Activated CD4-positive, alpha-beta T cell treated with anti-CD3 and anti-CD28 coated beads, Interleukin-2, amount 50 U/mL, for 48 hours (primary cell): ENCODE data around the gene CPNE8.

Experiments
- DNase-seq, 2 experiments: peaks; one replicate each; pipeline ENCODE4 v3.0.0-alpha.2; 2020

Gene CPNE8

DNA sequence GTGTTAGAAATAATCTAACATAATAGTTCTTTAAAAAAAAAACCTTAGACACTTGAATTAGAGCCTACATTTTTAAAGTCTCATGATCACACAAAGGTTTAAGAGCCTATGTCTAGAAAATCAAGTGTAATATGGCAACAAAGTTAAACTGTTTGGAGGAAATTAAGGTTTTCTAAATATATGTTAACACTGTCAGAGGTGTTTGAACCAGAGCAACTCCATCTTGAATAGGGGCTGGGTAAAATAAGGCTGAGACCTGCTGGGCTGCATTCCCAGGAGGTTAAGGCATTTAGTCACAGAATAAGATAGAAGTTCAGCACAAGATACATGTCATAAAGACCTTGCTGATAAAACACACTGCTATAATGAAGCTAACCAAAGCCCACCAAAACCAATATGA, 12.4 kb downstream of the CPNE8 start:
- DNase-seq, result no peak

DNA sequence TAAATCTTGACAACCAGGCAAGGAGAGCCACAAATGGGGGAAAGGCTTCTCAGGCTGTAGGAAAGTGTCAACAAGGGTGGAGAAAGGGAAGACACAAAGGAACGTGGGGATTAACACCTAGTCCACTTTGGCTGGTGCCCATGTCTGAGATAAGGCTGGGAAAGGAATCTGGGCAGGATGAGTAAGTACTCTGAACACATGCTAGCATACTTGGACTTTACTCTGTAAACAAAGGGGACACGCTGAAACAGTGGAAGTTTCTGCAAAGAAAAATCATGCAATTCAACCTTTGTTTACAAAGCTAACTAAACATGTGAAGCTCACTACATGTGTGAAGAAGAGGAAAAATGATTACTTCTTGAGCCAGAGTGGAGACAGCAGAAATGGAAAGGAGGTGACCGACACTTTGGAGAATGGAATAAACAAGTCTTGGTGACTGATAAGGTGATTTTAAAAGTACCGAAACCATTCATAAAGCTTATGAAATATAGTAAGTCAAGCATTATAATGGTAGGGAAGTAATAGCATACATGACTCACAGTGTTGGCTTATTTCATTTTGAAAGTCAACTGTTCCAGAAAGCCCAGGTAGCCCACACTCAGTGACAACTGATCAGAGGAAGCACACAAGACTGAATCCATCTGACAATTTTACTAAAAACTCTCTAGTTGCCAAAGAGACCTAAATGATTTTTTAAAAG, 13.2 kb downstream of the CPNE8 start:
- no peak for DNase-seq

- DNase-seq, result no peak
Observed at GRCh38 chr12:38890102-38890855, 15.1 kb downstream of the CPNE8 start.

- no peak for DNase-seq
Observed at GRCh38 chr12:38889297-38889815, 16.0 kb downstream of the CPNE8 start.

- DNase-seq, result no peak
Observed at GRCh38 chr12:38887770-38888169, 17.6 kb downstream of the CPNE8 start.

DNA sequence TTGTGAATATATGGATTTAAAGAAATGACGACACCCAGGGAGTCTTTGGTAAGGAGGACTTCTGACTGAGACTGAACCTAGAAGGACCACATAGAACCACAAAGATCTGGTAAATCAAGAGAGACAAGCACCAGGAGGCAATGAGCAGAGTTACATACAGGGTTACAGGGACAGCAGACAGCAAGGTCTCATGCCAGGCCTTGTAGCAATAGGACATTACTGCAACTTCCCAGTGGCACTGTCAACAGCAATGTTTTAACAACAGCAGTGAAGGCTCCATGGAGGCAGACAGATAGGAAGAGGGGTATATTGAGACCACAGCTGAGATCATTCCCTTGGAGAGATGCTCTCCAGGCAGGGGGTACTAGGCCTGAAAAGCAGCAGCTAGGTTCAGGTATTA, 18.5 kb downstream of the CPNE8 start:
- DNase-seq, result no peak

DNA sequence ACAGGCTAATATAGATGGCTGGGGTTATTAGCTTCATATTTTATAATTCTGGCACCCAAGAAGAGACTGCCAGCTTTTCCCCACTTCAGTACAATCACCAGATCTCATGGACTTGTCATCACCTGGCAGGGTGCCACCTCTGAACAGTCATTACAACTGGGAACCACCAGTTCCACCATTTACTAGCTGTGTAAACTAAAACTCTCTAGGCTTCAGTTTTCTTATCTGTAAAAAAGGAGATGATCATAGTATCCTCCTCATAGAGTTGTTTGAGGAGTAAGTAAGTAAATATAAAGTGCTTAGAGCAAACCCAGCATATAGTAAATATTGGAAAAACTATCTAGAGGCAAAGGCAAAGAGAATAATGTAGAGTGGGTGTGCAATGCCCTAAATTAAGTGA, 19.3 kb downstream of the CPNE8 start:
- peak; percentile 23 to 34 for DNase-seq

- DNase-seq, result no peak
Observed at GRCh38 chr12:38884666-38885065, 20.7 kb downstream of the CPNE8 start.

DNA sequence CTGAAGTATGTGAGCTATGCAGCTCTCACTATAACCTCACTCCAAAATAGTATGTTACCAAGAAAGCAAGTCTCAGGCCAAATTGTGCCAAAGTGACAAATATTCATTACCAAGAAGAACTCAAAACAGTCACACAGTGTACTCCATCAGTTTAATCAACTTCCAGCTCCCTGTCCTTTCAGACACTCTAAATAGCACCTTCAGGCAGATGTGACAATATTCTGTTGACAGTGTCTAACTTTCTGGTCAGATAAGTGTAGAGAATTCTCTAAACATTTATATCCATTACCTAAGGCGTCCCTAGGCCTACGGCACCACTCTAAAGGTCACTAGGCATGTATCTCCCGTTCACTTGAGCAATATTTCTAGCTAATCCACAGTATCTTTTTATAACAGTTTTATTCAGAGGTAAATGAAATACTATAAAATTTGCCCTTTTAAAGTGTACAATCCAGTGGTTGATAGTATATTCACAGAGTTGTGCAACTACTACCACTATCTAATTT, 21.7 kb downstream of the CPNE8 start:
- no peak for DNase-seq

GRCh38 chr12:38880288-38880687, 25.1 kb downstream of the CPNE8 start:
- no peak for DNase-seq

- DNase-seq, result no peak
Observed at GRCh38 chr12:38878986-38879385, 26.4 kb downstream of the CPNE8 start.

GRCh38 chr12:38878333-38878705, 27.1 kb downstream of the CPNE8 start:
- no peak for DNase-seq

DNA sequence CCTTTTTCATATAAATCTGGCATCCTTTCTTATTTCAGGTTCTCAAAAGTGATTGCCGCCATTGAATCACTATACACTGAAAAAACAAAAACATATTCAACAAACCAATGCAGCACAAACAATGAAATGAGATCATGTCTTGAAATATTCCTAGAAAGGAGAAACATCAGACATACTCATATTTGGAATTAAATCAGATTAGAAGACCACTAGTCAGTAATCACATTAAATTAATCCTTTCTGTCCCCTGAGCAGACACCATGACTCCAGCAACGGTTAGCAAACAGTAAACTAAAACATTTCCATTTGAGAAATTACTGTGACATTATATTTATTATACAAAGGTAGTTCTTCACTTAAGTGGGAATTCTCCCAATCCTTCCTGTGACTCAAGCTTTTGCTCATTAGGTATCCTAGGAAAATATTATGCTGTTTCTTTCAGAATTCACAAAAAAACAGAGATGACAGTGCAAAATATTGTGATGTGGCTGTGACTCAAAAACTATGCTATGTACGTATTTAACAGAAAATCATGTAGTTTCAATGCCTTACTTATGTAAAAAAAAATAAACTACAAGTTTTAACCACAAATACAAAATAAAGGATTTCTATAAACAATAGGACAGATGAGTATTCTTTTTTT, 29.7 kb downstream of the CPNE8 start:
- no peak for DNase-seq

DNA sequence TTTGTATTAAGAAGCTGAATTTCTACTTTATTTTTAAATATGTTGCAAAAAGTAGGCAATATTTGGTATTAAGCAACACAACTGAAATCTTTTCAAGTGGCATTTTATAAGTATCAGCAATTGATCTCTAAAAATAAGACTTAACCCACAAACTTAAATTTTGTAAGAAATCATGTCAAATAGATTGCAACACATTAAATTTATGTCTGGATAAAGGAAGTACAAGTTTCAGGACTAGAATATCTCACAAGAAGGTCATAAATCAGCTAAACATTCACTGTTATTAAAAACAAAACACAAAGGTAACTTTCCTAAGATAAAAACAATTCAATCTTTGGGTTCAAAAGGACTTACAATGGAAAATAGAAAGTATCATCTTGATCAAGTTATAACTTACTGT, 32.8 kb downstream of the CPNE8 start:
- no peak for DNase-seq

- no peak for DNase-seq
Observed at GRCh38 chr12:38872156-38872555, 33.2 kb downstream of the CPNE8 start.

- no peak for DNase-seq
Observed at GRCh38 chr12:38869036-38869435, 36.4 kb downstream of the CPNE8 start.

DNA sequence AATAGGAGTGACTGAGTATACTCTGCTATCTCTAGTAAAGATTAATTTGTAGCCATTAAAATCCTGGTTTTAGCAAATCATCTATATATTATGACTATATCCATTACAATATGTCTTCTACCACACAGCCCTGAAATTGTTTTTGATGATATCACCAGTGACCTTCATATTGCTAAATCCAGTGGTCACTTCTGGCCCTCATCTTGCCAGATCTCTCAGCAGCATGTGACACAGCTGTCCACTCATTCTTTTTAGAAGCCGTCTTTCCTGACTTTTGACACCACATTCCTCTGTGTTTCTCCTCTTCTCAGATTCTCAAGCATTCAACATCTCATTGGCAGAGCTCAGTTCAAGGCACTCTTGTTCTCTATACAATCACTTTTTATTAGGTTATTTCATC, 54.9 kb downstream of the CPNE8 start:
- no peak for DNase-seq

DNA sequence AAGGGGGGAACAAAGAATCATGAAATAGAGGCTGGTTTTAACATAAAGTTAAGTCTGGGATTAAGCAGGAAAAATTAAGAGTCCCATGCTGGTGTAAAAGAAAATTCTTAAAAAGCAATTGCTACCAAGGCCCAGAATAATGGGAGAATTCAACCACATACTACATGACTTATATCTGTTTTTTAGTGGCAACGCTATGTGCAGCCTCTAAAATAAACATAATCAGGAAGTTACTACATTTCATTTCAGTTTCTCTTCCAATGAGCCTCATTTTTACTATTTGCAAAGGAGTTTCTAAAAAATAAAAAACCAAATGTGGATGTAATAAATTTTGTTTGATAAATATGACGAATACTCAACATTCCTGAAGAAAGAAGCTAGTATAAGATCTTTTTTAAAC, 58.1 kb downstream of the CPNE8 start:
- DNase-seq, result no peak

- DNase-seq, result no peak
Observed at GRCh38 chr12:38844267-38844666, 61.1 kb downstream of the CPNE8 start.

- DNase-seq, result no peak
Observed at GRCh38 chr12:38838056-38838850, 67.1 kb downstream of the CPNE8 start.

GRCh38 chr12:38831715-38832114, 73.7 kb downstream of the CPNE8 start:
- DNase-seq, result no peak

DNA sequence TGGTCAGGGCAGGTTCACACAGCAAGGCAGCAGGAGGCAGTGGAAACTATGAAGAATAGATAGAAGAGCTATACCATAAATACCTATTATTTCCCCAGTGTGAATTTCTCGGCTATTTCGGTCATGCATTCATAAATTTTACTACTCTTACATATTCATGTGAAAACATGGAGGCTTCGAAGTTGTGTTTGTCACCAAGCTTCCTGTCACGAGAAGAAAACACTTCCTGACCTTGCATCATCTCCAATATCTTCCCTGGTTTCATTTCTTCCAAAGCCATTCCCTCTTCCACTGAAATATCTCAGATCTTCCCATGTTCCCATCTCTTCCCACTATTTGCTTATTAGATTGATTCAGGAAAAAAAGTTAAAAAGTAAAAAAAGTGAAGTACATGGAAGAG, 80.4 kb downstream of the CPNE8 start:
- no peak for DNase-seq

- DNase-seq, result no peak
Observed at GRCh38 chr12:38823738-38824137, 81.7 kb downstream of the CPNE8 start.
